Activated T-cell treated with anti-CD3 and anti-CD28 coated beads, Interleukin-2, amount 50 U/mL, for 24 hours (primary cell): ENCODE data around the gene AFF1.
"Not testable (repeated sequence)": the region's sequence is repeated elsewhere in the genome, so short reads cannot be mapped to it uniquely, and the experiment has no call there.

ENCODE experiments used
- DNase-seq: peaks from one replicate; pipeline ENCODE4 v3.0.0-alpha.2; 2020
- H3K27ac Mint-ChIP-seq: 2 replicates; pipeline ENCODE4 v1.8.0; 2020; ENCODE audit warnings: mild to moderate bottlenecking, mixed read lengths
- H3K27me3 Mint-ChIP-seq: 2 replicates; pipeline ENCODE4 v1.8.0; 2020; ENCODE audit warnings: mixed read lengths
- H3K36me3 Mint-ChIP-seq: 2 replicates; pipeline ENCODE4 v1.8.0; 2020; ENCODE audit warnings: low read depth, mixed read lengths
- H3K4me1 Mint-ChIP-seq: 2 replicates; pipeline ENCODE4 v1.8.0; 2020; ENCODE audit warnings: low read depth, mixed read lengths
- H3K4me3 Mint-ChIP-seq: 2 replicates; pipeline ENCODE4 v1.8.0; 2020; ENCODE audit warnings: mild to moderate bottlenecking, moderate library complexity, mixed read lengths
- H3K9me3 Mint-ChIP-seq: 2 replicates; pipeline ENCODE4 v1.8.0; 2020; ENCODE audit warnings: mixed read lengths

AFF1 gene

GRCh38 chr4:86974551-86974994, 39.8 kb downstream of the AFF1 start:
- peak overlapping the region; percentile 2 for H3K4me3 Mint-ChIP-seq
- no peaks in the 10 kb centered on the region for H3K9me3 Mint-ChIP-seq
- peak overlapping the region; percentile 61 for H3K27ac Mint-ChIP-seq
- H3K27me3 Mint-ChIP-seq: no peaks in the 10 kb centered on the region
- no peak for DNase-seq
- peaks cover 78% of the 10 kb centered on the region for H3K4me1 Mint-ChIP-seq
- H3K36me3 Mint-ChIP-seq: no peaks in the 10 kb centered on the region

GRCh38 chr4:86975927-86976326, 41.1 kb downstream of the AFF1 start:
- Mint-ChIP-seq H3K4me1 (peaks cover 73% of the 10 kb centered on the region), H3K9me3 (no peaks in the 10 kb centered on the region), H3K4me3 (no peak overlapping the region), H3K27me3 (no peaks in the 10 kb centered on the region), H3K36me3 (no peaks in the 10 kb centered on the region), H3K27ac (no peak overlapping the region)
- no peak for DNase-seq

GRCh38 chr4:86976801-86977485, 42.1 kb downstream of the AFF1 start:
- DNase-seq: no peak
- Mint-ChIP-seq H3K9me3 (no peaks in the 10 kb centered on the region), H3K36me3 (peaks cover 1% of the 10 kb centered on the region), H3K27ac (peak overlapping the region; percentile 79), H3K4me3 (no peak overlapping the region), H3K4me1 (peaks cover 71% of the 10 kb centered on the region), H3K27me3 (no peaks in the 10 kb centered on the region)

- H3K4me1 Mint-ChIP-seq: peaks cover 73% of the 10 kb centered on the region
- H3K27me3 Mint-ChIP-seq: no peaks in the 10 kb centered on the region
- H3K9me3 Mint-ChIP-seq: no peaks in the 10 kb centered on the region
- H3K4me3 Mint-ChIP-seq: no peak overlapping the region
- no peak for DNase-seq
- peaks cover 3% of the 10 kb centered on the region for H3K36me3 Mint-ChIP-seq
- H3K27ac Mint-ChIP-seq: peak overlapping the region; percentile 79
Measured at GRCh38 chr4:86977621-86978184, 42.9 kb downstream of the AFF1 start.

GRCh38 chr4:86978709-86979108, 43.9 kb downstream of the AFF1 start:
- Mint-ChIP-seq H3K4me1 (peaks cover 65% of the 10 kb centered on the region), H3K9me3 (no peaks in the 10 kb centered on the region), H3K27me3 (no peaks in the 10 kb centered on the region), H3K4me3 (no peak overlapping the region), H3K27ac (no peak overlapping the region), H3K36me3 (peaks cover 3% of the 10 kb centered on the region)
- DNase-seq: no peak

GRCh38 chr4:86980230-86980629, 45.4 kb downstream of the AFF1 start:
- Mint-ChIP-seq H3K9me3 (no peaks in the 10 kb centered on the region), H3K27me3 (no peaks in the 10 kb centered on the region), H3K36me3 (peaks cover 3% of the 10 kb centered on the region), H3K4me3 (no peak overlapping the region), H3K27ac (no peak overlapping the region), H3K4me1 (peaks cover 53% of the 10 kb centered on the region)
- DNase-seq: no peak

- peaks cover 3% of the 10 kb centered on the region for H3K36me3 Mint-ChIP-seq
- peaks cover 38% of the 10 kb centered on the region for H3K4me1 Mint-ChIP-seq
- H3K9me3 Mint-ChIP-seq: no peaks in the 10 kb centered on the region
- no peak overlapping the region for H3K4me3 Mint-ChIP-seq
- no peaks in the 10 kb centered on the region for H3K27me3 Mint-ChIP-seq
- H3K27ac Mint-ChIP-seq: peak overlapping the region; percentile 42
- DNase-seq: no peak
Measured at GRCh38 chr4:86981789-86982188, 47.0 kb downstream of the AFF1 start.

- Mint-ChIP-seq H3K4me1 (peaks cover 17% of the 10 kb centered on the region), H3K36me3 (peaks cover 19% of the 10 kb centered on the region)
- H3K9me3 Mint-ChIP-seq, DNase-seq, H3K27ac Mint-ChIP-seq, H3K4me3 Mint-ChIP-seq, H3K27me3 Mint-ChIP-seq: not testable (repeated sequence)
Measured at GRCh38 chr4:86985852-86986251, 51.0 kb downstream of the AFF1 start.

- not testable (repeated sequence) for H3K4me1 Mint-ChIP-seq, H3K4me3 Mint-ChIP-seq, H3K9me3 Mint-ChIP-seq, DNase-seq, H3K27ac Mint-ChIP-seq, H3K27me3 Mint-ChIP-seq
- peaks cover 20% of the 10 kb centered on the region for H3K36me3 Mint-ChIP-seq
Measured at GRCh38 chr4:86989658-86990057, 54.8 kb downstream of the AFF1 start.

- DNase-seq: no peak
- peaks cover 2% of the 10 kb centered on the region for H3K9me3 Mint-ChIP-seq
Measured at GRCh38 chr4:86990510-86990909, 55.7 kb downstream of the AFF1 start.

GRCh38 chr4:86991994-86992393, 57.2 kb downstream of the AFF1 start:
- peaks cover 2% of the 10 kb centered on the region for H3K9me3 Mint-ChIP-seq
- no peak overlapping the region for H3K27ac Mint-ChIP-seq
- no peak for DNase-seq
- peaks cover 23% of the 10 kb centered on the region for H3K36me3 Mint-ChIP-seq
- H3K4me1 Mint-ChIP-seq: peaks cover 3% of the 10 kb centered on the region
- no peak overlapping the region for H3K4me3 Mint-ChIP-seq
- H3K27me3 Mint-ChIP-seq: no peaks in the 10 kb centered on the region

More at GRCh38 chr4:86990510-86990909, 55.7 kb downstream of the AFF1 start:
- Mint-ChIP-seq H3K4me3 (no peak overlapping the region), H3K27ac (no peak overlapping the region), H3K4me1 (peaks cover 3% of the 10 kb centered on the region), H3K36me3 (peaks cover 21% of the 10 kb centered on the region), H3K27me3 (no peaks in the 10 kb centered on the region)

GRCh38 chr4:86993909-86994681, 59.3 kb downstream of the AFF1 start:
- peaks cover 12% of the 10 kb centered on the region for H3K4me1 Mint-ChIP-seq
- H3K4me3 Mint-ChIP-seq: no peak overlapping the region
- no peak for DNase-seq
- no peaks in the 10 kb centered on the region for H3K27me3 Mint-ChIP-seq
- peak overlapping the region; percentile 6 for H3K27ac Mint-ChIP-seq
- peaks cover 2% of the 10 kb centered on the region for H3K9me3 Mint-ChIP-seq
- H3K36me3 Mint-ChIP-seq: peaks cover 12% of the 10 kb centered on the region

GRCh38 chr4:86994686-86995085, 59.9 kb downstream of the AFF1 start:
- Mint-ChIP-seq H3K4me3 (no peak overlapping the region), H3K4me1 (peaks cover 16% of the 10 kb centered on the region), H3K9me3 (no peaks in the 10 kb centered on the region), H3K36me3 (peaks cover 7% of the 10 kb centered on the region), H3K27me3 (no peaks in the 10 kb centered on the region), H3K27ac (peak overlapping the region; percentile 6)
- no peak for DNase-seq

GRCh38 chr4:86996510-86996909, 61.7 kb downstream of the AFF1 start:
- H3K4me3 Mint-ChIP-seq, H3K27me3 Mint-ChIP-seq, H3K9me3 Mint-ChIP-seq, DNase-seq, H3K36me3 Mint-ChIP-seq: not testable (repeated sequence)
- Mint-ChIP-seq H3K27ac (peak overlapping the region; percentile 55), H3K4me1 (peaks cover 27% of the 10 kb centered on the region)

- H3K4me3 Mint-ChIP-seq: no peak overlapping the region
- H3K36me3 Mint-ChIP-seq: peaks cover 10% of the 10 kb centered on the region
- peaks cover 32% of the 10 kb centered on the region for H3K4me1 Mint-ChIP-seq
- no peaks in the 10 kb centered on the region for H3K27me3 Mint-ChIP-seq
- no peaks in the 10 kb centered on the region for H3K9me3 Mint-ChIP-seq
- DNase-seq: no peak
- H3K27ac Mint-ChIP-seq: peak overlapping the region; percentile 66
Measured at GRCh38 chr4:86999136-86999643, 64.4 kb downstream of the AFF1 start.
